Measurements from ENCODE around the gene PTPRJ. TPM values are rescaled to one million over a fixed set of nuclear protein-coding genes. Genes with fewer than 3 reads are reported as not detected.

Gene PTPRJ
- polyA plus RNA-seq, 1 donor from 2014 or later: 8.6 TPM

- Histone ChIP-seq H3K27me3 (ENCODE audit: insufficient read depth, low read depth, low read length) (no peaks in the 10 kb centered on the region), H4K20me1 (ENCODE audit: insufficient read depth) (no peaks in the 10 kb centered on the region), H3K4me2 (ENCODE audit: low read length) (no peak overlapping the region), H3K9me3 (ENCODE audit: low read length) (no peaks in the 10 kb centered on the region), H3K9ac (ENCODE audit: low read length) (no peak overlapping the region), H3K27ac (ENCODE audit: low read length) (no peak overlapping the region), H3F3A (ENCODE audit: insufficient read depth, low read length, poor library complexity, severe bottlenecking) (no peaks in the 10 kb centered on the region), H3K9me2 (ENCODE audit: insufficient read depth, low read length) (no peaks in the 10 kb centered on the region), H3K79me2 (replicated peaks; ENCODE audit: insufficient read depth, low read length) (no peaks in the 10 kb centered on the region), H3K4me3 (ENCODE audit: low read length) (no peak overlapping the region), H2AFZ (ENCODE audit: low read depth, low read length) (no peak overlapping the region), H3K36me3 (ENCODE audit: insufficient read depth, low read length) (no peaks in the 10 kb centered on the region)
- TF ChIP-seq MXI1 (conservative IDR thresholded peaks at IDR 0.05; ENCODE audit: poor library complexity, severe bottlenecking) (no peak), RAD21 (conservative IDR thresholded peaks at IDR 0.05) (no peak), EP300 (conservative IDR thresholded peaks at IDR 0.05; ENCODE audit: poor library complexity, severe bottlenecking) (no peak), EZH2 (IDR thresholded peaks at IDR 0.05; ENCODE audit: borderline replicate concordance, insufficient read depth, low read length, poor library complexity, severe bottlenecking) (no peak), SMC3 (conservative IDR thresholded peaks at IDR 0.05; ENCODE audit: poor library complexity) (no peak), POLR2AphosphoS5 (IDR thresholded peaks at IDR 0.05) (no peak), TAF1 (IDR thresholded peaks at IDR 0.05; ENCODE audit: low read depth) (no peak)
- TF ChIP-seq, protein P1, sequence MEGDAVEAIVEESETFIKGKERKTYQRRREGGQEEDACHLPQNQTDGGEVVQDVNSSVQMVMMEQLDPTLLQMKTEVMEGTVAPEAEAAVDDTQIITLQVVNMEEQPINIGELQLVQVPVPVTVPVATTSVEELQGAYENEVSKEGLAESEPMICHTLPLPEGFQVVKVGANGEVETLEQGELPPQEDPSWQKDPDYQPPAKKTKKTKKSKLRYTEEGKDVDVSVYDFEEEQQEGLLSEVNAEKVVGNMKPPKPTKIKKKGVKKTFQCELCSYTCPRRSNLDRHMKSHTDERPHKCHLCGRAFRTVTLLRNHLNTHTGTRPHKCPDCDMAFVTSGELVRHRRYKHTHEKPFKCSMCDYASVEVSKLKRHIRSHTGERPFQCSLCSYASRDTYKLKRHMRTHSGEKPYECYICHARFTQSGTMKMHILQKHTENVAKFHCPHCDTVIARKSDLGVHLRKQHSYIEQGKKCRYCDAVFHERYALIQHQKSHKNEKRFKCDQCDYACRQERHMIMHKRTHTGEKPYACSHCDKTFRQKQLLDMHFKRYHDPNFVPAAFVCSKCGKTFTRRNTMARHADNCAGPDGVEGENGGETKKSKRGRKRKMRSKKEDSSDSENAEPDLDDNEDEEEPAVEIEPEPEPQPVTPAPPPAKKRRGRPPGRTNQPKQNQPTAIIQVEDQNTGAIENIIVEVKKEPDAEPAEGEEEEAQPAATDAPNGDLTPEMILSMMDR (IDR thresholded peaks at IDR 0.05; ENCODE audit: poor library complexity, severe bottlenecking): no peak
- TF ChIP-seq, protein P2, sequence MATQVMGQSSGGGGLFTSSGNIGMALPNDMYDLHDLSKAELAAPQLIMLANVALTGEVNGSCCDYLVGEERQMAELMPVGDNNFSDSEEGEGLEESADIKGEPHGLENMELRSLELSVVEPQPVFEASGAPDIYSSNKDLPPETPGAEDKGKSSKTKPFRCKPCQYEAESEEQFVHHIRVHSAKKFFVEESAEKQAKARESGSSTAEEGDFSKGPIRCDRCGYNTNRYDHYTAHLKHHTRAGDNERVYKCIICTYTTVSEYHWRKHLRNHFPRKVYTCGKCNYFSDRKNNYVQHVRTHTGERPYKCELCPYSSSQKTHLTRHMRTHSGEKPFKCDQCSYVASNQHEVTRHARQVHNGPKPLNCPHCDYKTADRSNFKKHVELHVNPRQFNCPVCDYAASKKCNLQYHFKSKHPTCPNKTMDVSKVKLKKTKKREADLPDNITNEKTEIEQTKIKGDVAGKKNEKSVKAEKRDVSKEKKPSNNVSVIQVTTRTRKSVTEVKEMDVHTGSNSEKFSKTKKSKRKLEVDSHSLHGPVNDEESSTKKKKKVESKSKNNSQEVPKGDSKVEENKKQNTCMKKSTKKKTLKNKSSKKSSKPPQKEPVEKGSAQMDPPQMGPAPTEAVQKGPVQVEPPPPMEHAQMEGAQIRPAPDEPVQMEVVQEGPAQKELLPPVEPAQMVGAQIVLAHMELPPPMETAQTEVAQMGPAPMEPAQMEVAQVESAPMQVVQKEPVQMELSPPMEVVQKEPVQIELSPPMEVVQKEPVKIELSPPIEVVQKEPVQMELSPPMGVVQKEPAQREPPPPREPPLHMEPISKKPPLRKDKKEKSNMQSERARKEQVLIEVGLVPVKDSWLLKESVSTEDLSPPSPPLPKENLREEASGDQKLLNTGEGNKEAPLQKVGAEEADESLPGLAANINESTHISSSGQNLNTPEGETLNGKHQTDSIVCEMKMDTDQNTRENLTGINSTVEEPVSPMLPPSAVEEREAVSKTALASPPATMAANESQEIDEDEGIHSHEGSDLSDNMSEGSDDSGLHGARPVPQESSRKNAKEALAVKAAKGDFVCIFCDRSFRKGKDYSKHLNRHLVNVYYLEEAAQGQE (IDR thresholded peaks at IDR 0.05; ENCODE audit: borderline replicate concordance): no peak
Observed at GRCh38 chr11:47969401-47969800, 11.0 kb upstream of the PTPRJ start.

DNA sequence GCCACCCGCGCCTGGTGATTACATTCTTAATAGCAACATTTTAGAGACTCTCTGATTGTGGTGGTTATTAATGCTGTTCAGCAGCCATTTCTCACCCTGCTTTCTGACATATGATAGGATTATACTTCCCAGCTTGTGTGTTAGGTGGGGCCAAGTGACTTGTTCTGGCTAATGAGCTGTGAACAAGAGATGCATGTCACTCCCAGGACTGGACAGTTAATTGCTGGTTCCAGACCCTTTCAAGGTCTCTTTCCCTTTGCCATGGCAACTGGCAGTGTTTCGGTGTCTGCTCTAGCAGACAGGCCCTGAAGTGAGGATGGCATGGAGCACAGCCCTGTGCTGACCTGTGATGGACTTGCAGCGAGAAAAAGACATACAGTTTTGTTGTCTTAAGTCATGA is 8.9 kb upstream of the PTPRJ start:
- H3K27me3 ChIP-seq (ENCODE audit: insufficient read depth, low read depth, low read length): no peaks in the 10 kb centered on the region
- no peak overlapping the region for H3K4me2 ChIP-seq (ENCODE audit: low read length)
- H3F3A ChIP-seq (ENCODE audit: insufficient read depth, low read length, poor library complexity, severe bottlenecking): no peaks in the 10 kb centered on the region
- TF ChIP-seq POLR2AphosphoS5 (IDR thresholded peaks at IDR 0.05) (no peak), EP300 (conservative IDR thresholded peaks at IDR 0.05; ENCODE audit: poor library complexity, severe bottlenecking) (no peak), SMC3 (conservative IDR thresholded peaks at IDR 0.05; ENCODE audit: poor library complexity) (no peak), EZH2 (IDR thresholded peaks at IDR 0.05; ENCODE audit: borderline replicate concordance, insufficient read depth, low read length, poor library complexity, severe bottlenecking) (no peak), MXI1 (conservative IDR thresholded peaks at IDR 0.05; ENCODE audit: poor library complexity, severe bottlenecking) (no peak), TAF1 (IDR thresholded peaks at IDR 0.05; ENCODE audit: low read depth) (no peak), RAD21 (conservative IDR thresholded peaks at IDR 0.05) (no peak)
- TF ChIP-seq, protein P1 (IDR thresholded peaks at IDR 0.05; ENCODE audit: poor library complexity, severe bottlenecking): no peak
- TF ChIP-seq, protein P2 (IDR thresholded peaks at IDR 0.05; ENCODE audit: borderline replicate concordance): no peak
- H3K9me3 ChIP-seq (ENCODE audit: low read length): no peaks in the 10 kb centered on the region
- no peak overlapping the region for H3K9ac ChIP-seq (ENCODE audit: low read length)
- no peaks in the 10 kb centered on the region for H3K9me2 ChIP-seq (ENCODE audit: insufficient read depth, low read length)
- no peaks in the 10 kb centered on the region for H3K79me2 ChIP-seq (replicated peaks; ENCODE audit: insufficient read depth, low read length)
- H4K20me1 ChIP-seq (ENCODE audit: insufficient read depth): no peaks in the 10 kb centered on the region
- H3K36me3 ChIP-seq (ENCODE audit: insufficient read depth, low read length): no peaks in the 10 kb centered on the region
- no peak overlapping the region for H3K27ac ChIP-seq (ENCODE audit: low read length)
- H3K4me3 ChIP-seq (ENCODE audit: low read length): no peak overlapping the region
- peak overlapping the region; percentile 14 for H2AFZ ChIP-seq (ENCODE audit: low read depth, low read length)
